T-helper 9 cell (primary cell): ENCODE data around the gene HNRNPD.
"Not testable (repeated sequence)": the region's sequence is repeated elsewhere in the genome, so short reads cannot be mapped to it uniquely, and the experiment has no call there.

Experiments
- DNase-seq: peaks from one replicate; pipeline ENCODE4 v3.0.0-alpha.2; 2020
- total RNA-seq, 2 donors: gene quantifications; one replicate each; lab custom pipeline; 2026; lab: John Stamatoyannopoulos, UW

Gene HNRNPD
- 75.5 to 162 reads per million in 2 donors for total RNA-seq

DNA sequence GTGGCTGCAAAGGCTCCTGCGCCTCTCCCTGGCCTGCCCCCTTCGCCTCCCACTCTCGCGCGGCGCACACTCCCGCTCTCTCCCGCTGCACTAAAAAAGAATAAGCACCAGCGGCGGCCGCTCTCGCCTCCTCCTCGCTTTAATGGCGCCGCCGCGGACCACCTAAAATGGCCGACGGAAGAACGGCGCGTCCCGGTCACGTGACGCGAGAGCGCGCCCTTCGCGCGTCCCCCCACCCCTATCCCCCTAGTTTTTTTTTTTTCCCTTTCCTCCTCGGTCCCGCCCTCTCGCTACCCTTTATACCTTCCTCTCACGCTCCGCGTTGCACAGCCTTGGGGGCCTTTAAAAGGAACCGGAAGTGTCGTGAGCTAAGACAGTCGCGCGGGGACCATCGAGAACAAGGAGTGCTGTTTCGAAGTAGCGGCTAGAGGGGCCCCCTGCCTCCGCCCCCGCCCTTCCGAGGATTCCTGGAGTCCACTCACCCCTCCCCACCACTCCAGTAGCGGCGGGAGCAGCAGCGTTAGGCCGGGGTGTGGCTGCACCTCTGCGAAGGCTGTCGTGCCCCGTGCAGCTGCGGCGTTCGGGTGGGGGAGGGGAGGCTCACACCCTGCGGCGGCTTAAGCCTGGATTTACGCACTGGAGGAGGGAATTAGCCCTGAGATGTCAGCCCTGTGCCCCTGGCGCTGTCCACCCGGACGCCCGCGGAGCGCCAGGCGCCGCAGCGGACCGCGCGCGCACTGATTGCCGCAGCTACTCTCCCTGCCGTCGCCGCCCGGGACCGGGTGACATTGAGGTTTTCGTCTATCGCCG, at the start of gene HNRNPD:
Gene HNRNPD (minus strand): TSS at position 176 of the 810 bp plus-strand sequence. CDS start 313 bp downstream, outside the sequence.
- DNase-seq, result peak; percentile 79

DNA sequence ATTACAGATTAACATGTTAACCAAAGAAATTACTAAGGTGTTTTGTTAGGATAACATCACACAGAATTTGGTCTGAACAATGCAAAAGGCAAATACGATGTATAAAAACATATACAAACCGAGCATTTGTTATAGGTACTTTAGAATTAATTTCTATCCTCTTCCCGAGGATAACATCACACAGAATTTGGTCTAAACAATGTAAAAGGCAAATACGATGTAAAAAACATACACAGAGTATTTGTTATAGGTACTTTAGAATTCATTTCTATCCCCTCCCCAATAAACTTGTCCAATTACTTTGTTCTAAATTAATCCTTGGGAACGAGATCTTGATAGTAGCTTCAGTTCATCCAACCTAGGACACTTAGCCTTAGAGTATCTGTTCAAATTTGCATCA, 48.8 kb upstream of the HNRNPD start:
- DNase-seq, result no peak

DNA sequence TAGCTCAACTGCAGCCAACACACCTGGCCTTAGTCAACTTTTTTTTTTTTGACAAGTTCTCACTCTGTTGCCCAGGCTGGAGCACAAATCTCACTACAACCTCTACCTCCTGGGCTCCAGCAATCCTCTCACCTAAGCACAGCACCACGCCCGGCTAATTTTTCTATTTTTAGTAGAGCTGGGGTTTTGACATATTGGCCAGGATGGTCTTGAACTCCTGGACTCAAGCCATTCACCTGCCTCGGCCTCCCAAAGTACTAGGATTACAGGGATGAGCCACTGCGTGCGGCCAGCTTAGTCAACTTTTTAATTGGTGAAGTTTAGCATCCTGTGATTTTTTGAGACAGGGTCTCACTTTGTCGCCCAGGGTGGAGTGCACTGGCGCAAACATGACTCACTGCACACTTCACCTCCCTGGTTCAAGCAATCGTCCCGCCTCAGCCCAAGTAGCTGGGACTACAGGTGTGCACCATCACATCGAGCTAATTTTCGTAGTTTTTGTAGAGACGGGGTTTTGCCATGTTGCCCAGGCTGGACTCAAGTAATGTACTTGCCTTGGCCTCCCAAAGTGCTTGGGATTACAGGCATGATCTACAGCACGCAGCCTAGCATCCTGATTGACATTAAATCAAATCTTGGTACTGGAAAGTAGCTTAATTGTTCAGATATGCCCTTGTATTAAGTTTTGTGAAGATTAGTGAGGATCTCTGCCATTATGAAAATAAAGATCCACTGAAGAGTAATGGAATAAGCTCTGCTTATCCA, 48.2 kb upstream of the HNRNPD start:
- no peak for DNase-seq

- DNase-seq, result no peak
These were observed 45.7 kb upstream of the HNRNPD start for GRCh38 chr4:82419451-82419850.

DNA sequence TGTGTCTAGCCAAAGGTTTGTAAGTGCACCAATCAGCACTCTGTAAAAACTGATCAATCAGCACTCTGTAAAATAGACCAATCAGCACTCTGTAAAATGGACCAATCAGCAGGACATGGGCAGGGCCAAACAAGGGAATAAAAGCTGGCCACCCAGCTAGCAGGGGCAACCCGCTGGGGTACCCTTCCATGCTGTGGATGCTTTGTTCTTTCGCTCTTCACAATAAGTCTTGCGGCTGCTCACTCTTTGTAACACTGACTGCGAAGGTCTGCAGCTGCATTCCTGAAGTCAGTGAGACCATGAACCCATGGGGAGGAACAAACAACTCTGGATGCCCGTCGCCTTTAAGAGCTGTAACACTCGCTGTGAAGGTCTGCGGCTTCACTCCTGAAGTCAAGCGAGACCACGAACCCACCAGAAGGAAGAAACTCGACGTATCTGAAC, 42.2 kb upstream of the HNRNPD start:
- no peak for DNase-seq

- DNase-seq, result not testable (repeated sequence)
These were observed 41.3 kb upstream of the HNRNPD start for GRCh38 chr4:82415061-82415460.

DNA sequence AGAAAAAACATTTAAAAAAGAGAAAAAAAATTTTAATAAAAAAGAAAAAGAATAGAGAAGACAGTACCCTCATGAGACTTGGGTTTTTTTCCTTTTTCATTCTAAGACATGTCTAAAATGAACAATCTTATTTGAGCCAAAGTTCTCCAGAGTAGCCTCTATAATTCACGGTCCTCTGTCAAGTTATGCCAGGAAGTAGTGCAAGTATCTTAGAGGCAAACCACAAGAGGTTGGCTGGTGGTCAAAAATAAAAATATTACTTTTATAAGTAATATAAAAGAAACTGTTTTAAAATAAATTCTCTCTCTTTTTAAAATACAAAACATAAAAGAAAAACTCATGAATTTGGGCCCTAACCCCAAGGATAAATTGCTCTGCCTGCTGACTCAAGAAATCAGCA, 29.9 kb upstream of the HNRNPD start:
- DNase-seq, result no peak

DNA sequence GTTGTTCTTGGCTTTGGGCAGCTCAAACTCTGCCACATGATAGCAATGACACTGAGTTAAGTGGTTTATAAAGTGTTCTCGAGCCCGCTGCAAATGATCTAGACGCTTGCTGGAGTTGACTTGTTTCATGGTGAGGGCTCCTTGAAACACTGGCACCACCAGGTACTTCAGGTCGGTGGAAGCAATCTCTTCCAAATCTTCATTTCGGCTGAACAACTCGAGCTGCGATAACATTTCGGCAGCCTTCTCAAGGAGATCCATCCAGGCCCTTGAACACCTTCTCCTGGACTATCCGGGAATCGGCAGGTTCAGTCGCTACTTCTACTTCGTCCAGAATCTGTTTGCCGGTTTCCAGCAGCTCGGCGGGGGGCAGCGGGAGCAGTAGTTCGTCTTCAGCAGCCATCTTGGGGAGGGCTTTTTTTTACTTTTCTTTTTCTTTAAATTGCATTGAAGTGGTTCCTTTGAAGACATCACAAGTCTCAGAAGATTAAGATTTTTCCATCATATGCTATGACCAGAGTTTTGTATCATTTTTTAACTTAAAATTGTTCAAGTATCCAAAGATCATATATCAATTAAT, 28.5 kb upstream of the HNRNPD start:
- no peak for DNase-seq

GRCh38 chr4:82401600-82401999, 27.8 kb upstream of the HNRNPD start:
- no peak for DNase-seq

- no peak for DNase-seq
These were observed 24.5 kb upstream of the HNRNPD start for GRCh38 chr4:82398263-82398662.

GRCh38 chr4:82397527-82397926, 23.7 kb upstream of the HNRNPD start:
- DNase-seq, result no peak

GRCh38 chr4:82394896-82395295, 21.1 kb upstream of the HNRNPD start:
- no peak for DNase-seq

DNA sequence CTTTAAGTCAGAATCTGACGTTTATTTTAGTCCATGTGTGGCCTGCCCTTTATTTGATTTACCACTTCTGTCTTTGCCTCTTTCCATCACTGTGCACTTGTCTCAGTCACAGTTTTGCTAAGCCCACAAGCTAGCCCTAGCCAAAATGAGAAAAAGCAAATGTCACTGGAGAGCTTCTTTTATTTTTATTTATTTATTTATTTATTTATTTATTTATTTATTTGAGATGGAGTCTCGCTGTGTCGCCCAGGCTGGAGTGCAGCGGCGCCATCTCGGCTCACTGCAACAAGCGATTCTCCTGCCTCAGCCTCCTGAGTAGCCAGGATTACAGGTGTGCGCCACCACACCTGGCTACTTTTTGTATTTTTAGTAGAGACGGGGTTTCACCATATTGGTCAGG, 16.3 kb upstream of the HNRNPD start:
- DNase-seq, result not testable (repeated sequence)

GRCh38 chr4:82388405-82388804, 14.6 kb upstream of the HNRNPD start:
- DNase-seq, result no peak

DNA sequence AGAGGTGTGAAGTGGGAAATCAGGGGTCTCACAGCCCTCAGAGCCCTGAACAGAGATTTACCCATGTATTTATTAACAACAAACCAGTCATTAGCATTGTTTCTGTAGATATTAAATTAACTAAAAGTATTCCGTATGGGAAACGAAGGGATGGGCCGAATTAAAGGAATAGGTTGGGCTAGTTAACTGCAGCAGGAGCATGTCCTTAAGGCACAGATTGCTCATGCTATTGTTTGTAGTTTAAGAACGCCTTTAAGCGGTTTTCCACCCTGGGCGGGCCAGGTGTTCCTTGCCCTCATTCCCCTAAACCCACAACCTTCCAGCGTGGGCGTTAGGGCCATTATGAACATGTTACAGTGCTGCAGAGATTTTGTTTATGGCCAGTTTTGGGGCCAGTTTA, 12.5 kb upstream of the HNRNPD start:
- not testable (repeated sequence) for DNase-seq

DNA sequence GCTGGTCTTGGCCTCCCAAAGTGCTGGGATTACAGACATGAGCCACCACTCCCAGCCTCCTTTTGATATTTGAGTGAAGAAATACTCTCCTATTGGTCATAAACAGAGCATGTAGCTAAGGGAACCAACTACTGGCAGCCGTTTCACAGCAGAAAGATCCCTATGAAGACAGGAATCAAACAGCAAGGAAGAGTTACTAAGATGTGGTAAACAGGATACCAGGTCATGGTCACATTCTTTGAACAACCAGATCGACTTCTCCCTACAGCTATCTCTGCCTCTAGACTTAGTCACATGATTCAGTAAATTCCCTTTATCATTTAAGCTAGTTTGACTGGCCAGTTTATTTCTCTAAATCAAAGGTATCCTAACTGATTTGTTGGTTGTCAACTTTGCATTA, 9.0 kb upstream of the HNRNPD start:
- DNase-seq, result no peak

DNA sequence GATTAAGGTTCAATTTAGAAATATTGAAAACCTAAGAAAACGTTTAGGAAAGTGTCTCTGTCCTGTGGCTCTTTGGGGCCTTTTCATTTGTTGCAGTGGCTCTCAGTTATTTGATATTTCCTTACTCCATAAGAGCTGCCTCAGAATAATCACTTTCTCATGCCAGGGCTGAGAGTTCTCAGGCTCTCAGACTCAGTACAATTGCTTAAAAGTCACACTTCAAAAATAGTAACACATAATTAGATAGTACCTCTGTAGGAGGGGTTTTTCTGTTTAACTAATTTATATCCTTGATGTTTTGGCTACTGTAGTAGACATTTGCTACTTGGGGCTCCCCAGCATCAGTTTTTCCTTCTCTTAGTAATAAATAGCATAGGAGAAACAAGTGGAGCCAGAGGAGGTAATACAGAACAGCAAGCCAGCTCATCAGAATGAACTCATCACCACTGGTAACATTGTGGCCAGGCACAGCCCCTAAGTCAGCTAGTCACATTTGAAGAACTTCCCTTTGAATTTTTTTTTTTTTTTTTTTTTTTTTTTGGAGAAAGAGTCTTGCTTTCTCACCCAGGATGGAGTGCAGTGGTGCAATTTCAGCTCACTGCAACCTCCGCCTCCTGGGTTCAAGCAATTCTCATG, 8.0 kb upstream of the HNRNPD start:
- no peak for DNase-seq

DNA sequence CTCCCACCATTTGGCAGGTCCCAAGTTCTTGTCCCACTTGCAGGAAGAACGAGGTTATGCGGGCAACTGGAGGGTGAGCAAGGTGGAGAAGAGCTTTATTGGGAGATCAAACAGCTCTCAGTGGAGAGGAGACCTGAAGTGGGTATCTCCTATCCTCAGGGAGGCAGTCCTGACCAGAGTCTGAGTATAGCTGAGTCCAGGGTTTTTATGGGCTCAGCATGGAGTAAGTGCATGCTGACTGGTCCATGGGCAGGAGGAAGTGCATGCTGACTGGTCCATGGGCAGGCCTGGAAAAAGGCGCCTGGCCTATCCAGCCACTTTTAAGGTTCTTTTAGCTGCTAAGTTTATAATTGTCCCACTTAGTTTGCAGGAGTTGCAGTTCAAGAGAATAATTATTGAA, 7.4 kb upstream of the HNRNPD start:
- DNase-seq, result no peak

DNA sequence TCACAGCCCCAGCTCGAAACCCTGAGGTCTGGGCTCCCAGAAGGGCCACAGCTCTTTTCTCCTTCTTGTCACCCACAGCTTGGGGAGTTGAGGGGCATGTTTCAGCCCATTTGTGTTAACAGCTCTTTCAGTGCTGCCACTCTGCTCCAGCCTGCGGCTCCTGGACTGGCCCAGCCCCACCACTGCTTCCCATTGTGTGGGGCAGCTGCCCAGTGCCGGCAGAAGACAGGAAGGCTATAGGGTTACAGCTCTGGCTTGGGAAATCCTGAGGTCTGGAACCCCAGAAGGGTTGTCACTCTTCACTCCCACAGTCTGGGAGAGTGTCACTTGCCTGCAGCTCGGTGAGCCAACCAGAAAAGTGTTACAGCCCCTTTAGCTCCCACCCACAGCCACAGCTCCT, 7.0 kb upstream of the HNRNPD start:
- DNase-seq, result no peak

- no peak for DNase-seq
These were observed 6.6 kb upstream of the HNRNPD start for GRCh38 chr4:82380344-82380743.

DNA sequence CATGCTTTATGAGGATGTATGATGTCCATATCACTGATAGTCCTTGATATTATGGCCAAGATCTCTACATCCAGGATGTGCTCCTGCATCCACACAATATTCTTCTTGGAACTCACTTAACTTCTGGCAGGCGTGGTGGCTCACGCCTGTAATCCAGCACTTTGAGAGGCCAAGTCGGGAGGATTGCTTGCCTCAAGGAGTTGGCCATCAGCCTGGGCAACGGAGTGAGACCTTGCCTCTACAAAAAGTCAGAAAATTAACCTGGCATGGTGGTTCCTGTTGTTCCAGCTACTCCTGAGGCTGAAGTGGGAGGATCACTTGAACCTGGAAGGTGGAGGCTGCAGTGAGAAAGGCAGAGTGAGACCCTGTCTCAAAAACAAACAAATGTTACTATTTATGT, 2.3 kb upstream of the HNRNPD start:
- DNase-seq, result no peak

DNA sequence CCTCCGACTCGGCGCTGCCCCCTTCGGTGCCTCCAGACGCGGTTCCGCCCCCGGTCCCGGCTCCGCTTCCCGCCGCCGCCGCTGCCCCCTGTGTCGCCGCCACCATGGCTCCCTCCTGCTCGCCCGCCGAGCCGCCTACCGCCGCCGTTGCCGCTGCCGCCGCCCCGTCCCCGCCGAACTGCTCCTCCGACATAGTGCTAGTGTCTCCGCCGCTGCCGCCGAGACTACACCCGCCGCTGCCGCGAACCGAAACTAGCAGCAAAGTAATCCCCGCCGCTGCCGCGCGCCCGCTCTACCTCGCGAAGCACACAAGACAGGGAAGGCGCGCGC, 340 bp downstream of the HNRNPD start:
- DNase-seq, result no peak
